Body of pancreas (tissue), 4 donors: ENCODE data around the gene KRT6A.

Experiments used
- POLR2A ChIP-seq, 3 donors: fragments of 450-650 bp; IDR thresholded peaks; one replicate each; pipeline ENCODE4 v1.6.1; 2016; ENCODE audit warnings: antibody characterized with exemption in 3 of 3, mild to moderate bottlenecking in 2 of 3
- TF ChIP-seq, protein P1 (sequence below), 7 experiments: fragments of 450-650 bp in 4 of 7; fragments of 200-600 bp in 3 of 7; sonication (generic) in 3 of 7; IDR thresholded peaks; one replicate each; pipeline ENCODE4 v1.5.1; 2016 to 2019; ENCODE audit warnings: antibody characterized with exemption in 7 of 7

DNA sequence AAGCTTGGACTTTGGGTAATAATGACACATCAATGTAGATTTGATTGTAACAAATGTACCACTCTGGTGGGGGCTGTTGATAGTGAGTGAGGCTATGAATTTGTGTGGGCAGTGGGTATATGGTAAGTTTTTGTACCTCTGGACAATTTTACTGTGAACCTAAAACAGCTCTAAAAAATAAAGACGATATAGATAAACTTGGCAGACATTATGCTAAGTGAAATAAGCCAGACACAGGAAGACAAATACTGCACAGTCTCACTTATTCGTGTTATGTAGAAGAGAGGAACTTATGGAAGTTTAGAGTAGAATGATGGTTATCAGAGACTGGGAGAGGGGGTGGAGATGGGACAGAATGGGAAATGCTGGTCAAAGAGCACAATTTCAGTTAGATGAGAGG, 28.2 kb downstream of the KRT6A start:
- TF ChIP-seq, protein P1, sequence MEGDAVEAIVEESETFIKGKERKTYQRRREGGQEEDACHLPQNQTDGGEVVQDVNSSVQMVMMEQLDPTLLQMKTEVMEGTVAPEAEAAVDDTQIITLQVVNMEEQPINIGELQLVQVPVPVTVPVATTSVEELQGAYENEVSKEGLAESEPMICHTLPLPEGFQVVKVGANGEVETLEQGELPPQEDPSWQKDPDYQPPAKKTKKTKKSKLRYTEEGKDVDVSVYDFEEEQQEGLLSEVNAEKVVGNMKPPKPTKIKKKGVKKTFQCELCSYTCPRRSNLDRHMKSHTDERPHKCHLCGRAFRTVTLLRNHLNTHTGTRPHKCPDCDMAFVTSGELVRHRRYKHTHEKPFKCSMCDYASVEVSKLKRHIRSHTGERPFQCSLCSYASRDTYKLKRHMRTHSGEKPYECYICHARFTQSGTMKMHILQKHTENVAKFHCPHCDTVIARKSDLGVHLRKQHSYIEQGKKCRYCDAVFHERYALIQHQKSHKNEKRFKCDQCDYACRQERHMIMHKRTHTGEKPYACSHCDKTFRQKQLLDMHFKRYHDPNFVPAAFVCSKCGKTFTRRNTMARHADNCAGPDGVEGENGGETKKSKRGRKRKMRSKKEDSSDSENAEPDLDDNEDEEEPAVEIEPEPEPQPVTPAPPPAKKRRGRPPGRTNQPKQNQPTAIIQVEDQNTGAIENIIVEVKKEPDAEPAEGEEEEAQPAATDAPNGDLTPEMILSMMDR (IDR thresholded peaks at IDR 0.05), result no peak
- TF ChIP-seq POLR2A (IDR thresholded peaks at IDR 0.05), result no peak
